ENCODE measurements around the gene HDHD3. TPM values are rescaled to one million over a fixed set of nuclear protein-coding genes. Genes with fewer than 3 reads are reported as not detected.

HDHD3 gene
- total RNA-seq, 3 donors from 2014 or later, result 75.7 to 148 (median 115) TPM

- peak; percentile 98 for TF ChIP-seq CTCF (IDR thresholded peaks at IDR 0.05)
- Histone ChIP-seq H3K4me3 (peak within 1 kb of the TSS; percentile 44), H3K4me1 (ENCODE audit: low read depth) (peaks cover 28% of the 10 kb centered on the region), H3K9me3 (no peaks in the 10 kb centered on the region), H3K36me3 (ENCODE audit: low read depth) (peaks cover 4% of the 10 kb centered on the region)
- DNase-seq, result peak; percentile 99 to 100 (median 100)
- peak; percentile 99 for ATAC-seq
- intact Hi-C loops (cut with DNase I, micrococcal nuclease), result loop anchor here in 1 of 2 donors (10.0 kb wide), 1 partner anchor 96 kb away; the partner anchor contains the start of gene RNF183
Observed at GRCh38 chr9:113401027-113401792, 24.4 kb upstream of the HDHD3 start, which contains the start of gene ALAD. Gene ALAD, minus strand, starts transcription at chr9:113401284. Its CDS starts 7,725 bp downstream, at chr9:113393559.

DNA sequence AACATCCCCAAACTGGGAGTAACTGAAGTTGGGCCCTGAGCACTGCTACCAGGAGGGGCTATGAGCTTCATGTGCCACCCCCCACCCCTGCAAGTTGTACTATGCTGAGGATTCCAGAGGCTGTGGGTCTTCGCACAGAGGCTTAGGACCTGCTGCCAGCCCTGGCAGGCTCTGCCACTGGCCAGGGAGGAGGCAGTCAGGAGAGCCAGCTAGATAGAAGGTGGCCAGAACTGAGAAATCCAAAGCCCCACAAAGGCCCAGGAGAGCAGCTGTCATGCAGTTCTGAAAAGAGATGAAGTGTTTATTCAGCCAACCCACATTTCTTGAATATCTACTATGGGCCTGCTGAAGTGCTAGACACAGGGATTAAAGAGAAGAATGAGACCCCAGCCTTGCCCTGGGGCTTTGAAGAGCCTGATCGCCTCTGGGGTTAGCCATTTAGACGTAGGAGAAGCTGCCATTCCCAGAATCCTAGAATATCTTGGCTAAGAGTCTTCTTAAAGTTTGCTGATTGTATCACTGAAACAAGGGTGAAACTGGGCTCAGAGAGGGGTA, 22.9 kb upstream of the HDHD3 start:
- H3K36me3 ChIP-seq (ENCODE audit: low read depth), result peaks cover 4% of the 10 kb centered on the region
- ATAC-seq (no peak), DNase-seq (peak in 1 of 3 donors; percentile 35)
- no peak for TF ChIP-seq CTCF (IDR thresholded peaks at IDR 0.05)
- no peaks in the 10 kb centered on the region for H3K9me3 ChIP-seq
- H3K4me3 ChIP-seq, result no peak overlapping the region
- intact Hi-C loops (cut with DNase I, micrococcal nuclease), result loop anchor here in 1 of 2 donors (10.0 kb wide), 1 partner anchor 95 kb away; the partner anchor contains the start of gene RNF183
- H3K4me1 ChIP-seq (ENCODE audit: low read depth), result peaks cover 28% of the 10 kb centered on the region

DNA sequence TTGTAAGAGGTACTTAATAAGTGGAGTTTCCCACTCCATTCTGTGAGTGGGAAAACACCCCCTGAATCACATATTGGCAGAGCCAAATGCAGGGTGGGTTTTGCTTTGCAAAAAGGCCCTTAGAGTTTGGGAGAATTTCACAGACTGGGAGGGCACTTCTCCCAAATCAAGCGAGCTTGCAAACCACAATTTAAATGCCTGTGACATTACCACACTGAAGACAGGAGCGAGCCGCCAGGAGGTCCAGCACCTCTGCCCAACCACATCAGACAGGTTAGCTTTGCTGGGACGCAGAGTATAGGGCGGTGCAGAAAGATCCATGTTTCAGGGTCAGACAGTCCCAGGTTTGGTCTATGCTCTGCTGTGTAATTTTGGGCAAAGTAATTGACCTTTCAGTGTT, 22.0 kb upstream of the HDHD3 start:
- no peak for TF ChIP-seq CTCF (IDR thresholded peaks at IDR 0.05)
- intact Hi-C loops (cut with DNase I, micrococcal nuclease), result no loop called here
- Histone ChIP-seq H3K4me1 (ENCODE audit: low read depth) (peaks cover 28% of the 10 kb centered on the region), H3K4me3 (no peak overlapping the region), H3K9me3 (no peaks in the 10 kb centered on the region), H3K36me3 (ENCODE audit: low read depth) (peaks cover 4% of the 10 kb centered on the region)
- ATAC-seq (no peak), DNase-seq (no peak)

- no peaks in the 10 kb centered on the region for H3K9me3 ChIP-seq
- ATAC-seq, result no peak
- H3K4me1 ChIP-seq (ENCODE audit: low read depth), result peaks cover 28% of the 10 kb centered on the region
- TF ChIP-seq CTCF (IDR thresholded peaks at IDR 0.05), result no peak
- intact Hi-C loops (cut with DNase I, micrococcal nuclease), result no loop called here
- H3K36me3 ChIP-seq (ENCODE audit: low read depth), result peaks cover 4% of the 10 kb centered on the region
- peak in 2 of 3 donors; percentile 48 to 54 for DNase-seq
- H3K4me3 ChIP-seq, result no peak overlapping the region
Observed at GRCh38 chr9:113397203-113397631, 20.4 kb upstream of the HDHD3 start.

GRCh38 chr9:113395000-113395861, 18.4 kb upstream of the HDHD3 start:
- DNase-seq, result no peak
- ATAC-seq, result peak; percentile 67
- Histone ChIP-seq H3K9me3 (no peaks in the 10 kb centered on the region), H3K4me1 (ENCODE audit: low read depth) (peaks cover 25% of the 10 kb centered on the region), H3K4me3 (no peak overlapping the region), H3K36me3 (ENCODE audit: low read depth) (peaks cover 7% of the 10 kb centered on the region)
- TF ChIP-seq CTCF (IDR thresholded peaks at IDR 0.05), result no peak
- intact Hi-C loops (cut with DNase I, micrococcal nuclease), result no loop called here

Data from mucosa of descending colon (tissue), 3 donors.